ENCODE measurements around the gene UBE2D3. TPM values are rescaled to one million over a fixed set of nuclear protein-coding genes. Genes with fewer than 3 reads are reported as not detected.

The UBE2D3 gene
- total RNA-seq, 1 donor from 2014 or later = 327 TPM

GRCh38 chr4:102826105-102826889, 1.1 kb downstream of the UBE2D3 start:
- ChIA-PET CTCF (interaction anchor here (1.1 kb wide), 1 partner anchor 183 kb away, joined by 3 read pairs; no protein-coding TSS in a partner anchor), POLR2A (interaction anchor here (0.7 to 5.5 kb wide), 16 partner anchors 10 to 481 kb away, joined by 3 to 263 read pairs (median 10); partner anchors contain the start of genes BDH2, CISD2, MANBA and NFKB1)
- DNase-seq = no peak
- TF ChIP-seq CTCF (IDR thresholded peaks at IDR 0.05) = no peak
- ATAC-seq (ENCODE audit: low read depth) = no peak
- Mint-ChIP-seq H3K27ac (no peak overlapping the region), H3K4me3 (no peak overlapping the region), H3K4me1 (peaks cover 41% of the 10 kb centered on the region), H3K36me3 (ENCODE audit: low read depth) (peaks cover 32% of the 10 kb centered on the region), H3K9me3 (no peaks in the 10 kb centered on the region), H3K27me3 (no peaks in the 10 kb centered on the region)
- intact Hi-C loops (cut with micrococcal nuclease) = loop anchor here (2.0 to 10.0 kb wide), 7 partner anchors 17 to 1919 kb away; partner anchors contain the start of genes CENPE and PPP3CA

GRCh38 chr4:102825261-102826091, 1.9 kb downstream of the UBE2D3 start:
- TF ChIP-seq CTCF (IDR thresholded peaks at IDR 0.05) = no peak
- Mint-ChIP-seq H3K4me1 (peaks cover 49% of the 10 kb centered on the region), H3K9me3 (no peaks in the 10 kb centered on the region), H3K36me3 (ENCODE audit: low read depth) (peaks cover 40% of the 10 kb centered on the region), H3K4me3 (no peak overlapping the region), H3K27ac (no peak overlapping the region), H3K27me3 (no peaks in the 10 kb centered on the region)
- DNase-seq (no peak), ATAC-seq (ENCODE audit: low read depth) (no peak)
- intact Hi-C loops (cut with micrococcal nuclease) = loop anchor here (1.0 to 10.0 kb wide), 8 partner anchors 8 to 1919 kb away; partner anchors contain the start of genes CENPE and PPP3CA
- ChIA-PET POLR2A (interaction anchor here (0.7 to 5.5 kb wide), 8 partner anchors 9 to 480 kb away, joined by 3 to 263 read pairs (median 35); partner anchors contain the start of genes CISD2, MANBA, NFKB1 and SLC39A8), CTCF (interaction anchor here (1.1 to 1.2 kb wide), 2 partner anchors 42 to 184 kb away, joined by 3 read pairs; no protein-coding TSS in a partner anchor)

- ATAC-seq (ENCODE audit: low read depth) (no peak), DNase-seq (no peak)
- Mint-ChIP-seq H3K27ac (peak overlapping the region; percentile 24), H3K4me3 (no peak overlapping the region), H3K9me3 (no peaks in the 10 kb centered on the region), H3K36me3 (ENCODE audit: low read depth) (peaks cover 50% of the 10 kb centered on the region), H3K27me3 (no peaks in the 10 kb centered on the region), H3K4me1 (peaks cover 60% of the 10 kb centered on the region)
- CTCF ChIA-PET = interaction anchor here (1.2 kb wide), 1 partner anchor 41 kb away, joined by 3 read pairs; no protein-coding TSS in a partner anchor
- intact Hi-C loops (cut with micrococcal nuclease) = loop anchor here (10.0 kb wide), 1 partner anchor 1920 kb away; no protein-coding TSS in a partner anchor
- TF ChIP-seq CTCF (IDR thresholded peaks at IDR 0.05) = no peak
- POLR2A ChIA-PET = interaction anchor here (3.6 to 5.5 kb wide), 4 partner anchors 8 to 63 kb away, joined by 17 to 263 read pairs (median 74); partner anchors contain the start of genes CISD2 and MANBA
These were observed 3.0 kb downstream of the UBE2D3 start for GRCh38 chr4:102824398-102824797.

- H3K4me1 Mint-ChIP-seq = peaks cover 57% of the 10 kb centered on the region
- peaks cover 52% of the 10 kb centered on the region for H3K36me3 Mint-ChIP-seq (ENCODE audit: low read depth)
- ChIA-PET POLR2A (interaction anchor here (1.0 to 5.5 kb wide), 4 partner anchors 8 to 63 kb away, joined by 4 to 38 read pairs (median 15); partner anchors contain the start of genes CISD2 and MANBA), CTCF (no interaction called here)
- TF ChIP-seq CTCF (IDR thresholded peaks at IDR 0.05) = no peak
- DNase-seq = no peak
- ATAC-seq (ENCODE audit: low read depth) = no peak
- H3K27me3 Mint-ChIP-seq = no peaks in the 10 kb centered on the region
- no peak overlapping the region for H3K27ac Mint-ChIP-seq
- H3K4me3 Mint-ChIP-seq = peak overlapping the region; percentile 72
- intact Hi-C loops (cut with micrococcal nuclease) = loop anchor here (10.0 kb wide), 1 partner anchor 1921 kb away; no protein-coding TSS in a partner anchor
- no peaks in the 10 kb centered on the region for H3K9me3 Mint-ChIP-seq
These were observed 3.5 kb downstream of the UBE2D3 start for GRCh38 chr4:102823897-102824296.
